HepG2 (cell line): Measurements from ENCODE around the gene MTHFD1L. TPM values are rescaled to one million over a fixed set of nuclear protein-coding genes. Genes with fewer than 3 reads are reported as not detected.

Experiments used
- ATAC-seq: fragments of 200-7000 bp; cut with Tn5 transposase; 3 replicates; pipeline ENCODE4 v1.9.1; 2020; ENCODE audit warnings: mild to moderate bottlenecking, moderate library complexity
- BruUV-seq: library from RNA; stranded (reverse); fragments of 400-500 nt; replicated peaks from 2 replicates; lab custom pipeline; 2021; lab: Mats Ljungman, UMichigan
- CTCF ChIA-PET: fragments of 300-600 bp; formaldehyde crosslinking; extraction: SDS; loops from one replicate; lab custom pipeline; 2021; ENCODE audit warnings: low total read pairs, inconsistent platforms, low intra/inter-chr PET ratio; lab: Yijun Ruan, JAX
- POLR2A ChIA-PET: fragments of 350-600 bp; sonication (Branson Sonifier 250); formaldehyde crosslinking; loops from one replicate; lab custom pipeline; 2020; ENCODE audit warnings: antibody characterized with exemption, inconsistent platforms; lab: Yijun Ruan, JAX
- DNase-seq: peaks from one replicate; pipeline ENCODE4 v3.0.0-alpha.2; 2015; ENCODE audit warnings: low spot score
- FAIRE-seq: peaks from 3 replicates; lab custom pipeline; 2011; peaks lifted over from hg19 to GRCh38; lab: Jason Lieb, UNC
- H2AFZ ChIP-seq: one replicate; pipeline ENCODE4 v1.6.1; 2011; ENCODE audit warnings: low read length, inconsistent platforms
- H3K27ac ChIP-seq: fragments of 300-600 bp; 3 replicates; pipeline ENCODE4 v1.8.0; 2011; ENCODE audit warnings: mixed run types, mild to moderate bottlenecking, mixed read lengths, low read length, inconsistent platforms; ENCODE audit not compliant: insufficient read depth; ENCODE audit errors: extremely low read length
- H3K27me3 ChIP-seq, 2 experiments: fragments of 200-600 bp in 1 of 2; 2 replicates in 1 of 2; 3 replicates in 1 of 2; pipeline versions ENCODE4 v1.6.0 to v1.8.0; 2011; ENCODE audit warnings: low read length in 2 of 2, mild to moderate bottlenecking in 2 of 2, moderate library complexity in 2 of 2, inconsistent platforms in 1 of 2; ENCODE audit not compliant: insufficient read depth in 2 of 2, control insufficient read depth in 1 of 2
- H3K36me3 ChIP-seq, 2 experiments: fragments of 200-600 bp in 1 of 2; replicated peaks in 1 of 2; 2 replicates in 1 of 2; 3 replicates in 1 of 2; pipeline versions ENCODE4 v1.5.1 to v1.8.0; 2011; ENCODE audit warnings: low read length in 2 of 2, inconsistent platforms in 1 of 2; ENCODE audit not compliant: insufficient read depth in 2 of 2, control insufficient read depth in 1 of 2
- H3K4me1 ChIP-seq: 2 replicates; pipeline ENCODE4 v1.5.1; 2012; ENCODE audit warnings: low read length, inconsistent platforms; ENCODE audit not compliant: insufficient read depth
- H3K4me2 ChIP-seq: 2 replicates; pipeline ENCODE4 v1.6.0; 2011; ENCODE audit warnings: low read depth, low read length, inconsistent platforms
- H3K4me3 ChIP-seq, 3 experiments: fragments of 200-600 bp in 1 of 3; sonication (generic), shearing (Covaris generic) in 1 of 3; replicated peaks in 1 of 3; 2 replicates each; pipeline ENCODE4 v1.5.1; 2011 to 2016; ENCODE audit warnings: low read length in 3 of 3, inconsistent platforms in 2 of 3, low read depth in 2 of 3, mild to moderate bottlenecking in 2 of 3, control low read depth in 1 of 3, mixed read lengths in 1 of 3; ENCODE audit not compliant: insufficient read depth in 1 of 3
- H3K79me2 ChIP-seq: one replicate; pipeline ENCODE4 v1.6.1; 2011; ENCODE audit warnings: low read length, inconsistent platforms; ENCODE audit not compliant: insufficient read depth
- H3K9ac ChIP-seq: 2 replicates; pipeline ENCODE4 v1.6.0; 2011; ENCODE audit warnings: mild to moderate bottlenecking, low read depth, low read length, inconsistent platforms; ENCODE audit not compliant: insufficient read depth
- H3K9me3 ChIP-seq: 2 replicates; pipeline ENCODE4 v1.5.1; 2012; ENCODE audit warnings: mild to moderate bottlenecking, low read length
- H4K20me1 ChIP-seq: 2 replicates; pipeline ENCODE4 v1.6.0; 2011; ENCODE audit warnings: inconsistent platforms, mild to moderate bottlenecking, low read length, moderate library complexity; ENCODE audit not compliant: insufficient read depth
- ONECUT2 ChIP-seq: sonication (generic); formaldehyde crosslinking; IDR thresholded peaks from 2 replicates; pipeline ENCODE4 v1.4.0; 2020; ENCODE audit warnings: missing genetic modification reagents
- RBAK ChIP-seq: sonication (generic); formaldehyde crosslinking; IDR thresholded peaks from 2 replicates; pipeline ENCODE4 v1.5.1; 2020; ENCODE audit warnings: mild to moderate bottlenecking, missing genetic modification reagents
- SOX13 ChIP-seq, 3 experiments: fragments of 450-650 bp in 1 of 3; sonication (generic) in 1 of 3; formaldehyde crosslinking in 1 of 3; IDR thresholded peaks in 2 of 3; conservative IDR thresholded peaks in 1 of 3; 2 replicates each; pipeline versions ENCODE4 v1.5.0 to v1.6.1; 2016 to 2020; ENCODE audit warnings: antibody characterized with exemption in 1 of 3, mild to moderate bottlenecking in 1 of 3, missing compliant biosample characterization in 1 of 3, missing genetic modification reagents in 1 of 3, moderate library complexity in 1 of 3
- SP5 ChIP-seq: IDR thresholded peaks from 2 replicates; pipeline ENCODE4 v1.6.1; 2016; ENCODE audit warnings: low read depth, borderline replicate concordance
- WGBS: methylation state at CpG from one replicate; pipeline ENCODE4 v1.1.6; 2017; ENCODE audit warnings: low lambda C conversion rate; 5-methylcytosine and 5-hydroxymethylcytosine counted together
- in situ Hi-C: cut with HindIII; loops from 2 replicates; pipeline ENCODE4 v1.10.0; 2017; ENCODE audit warnings: low pct_unique_long_range_greater_than_20kb; ENCODE audit not compliant: extremely low pct_ligation_motif_present
- intact Hi-C: fragments of 100-400 bp; cut with micrococcal nuclease; formaldehyde crosslinking; loops from one replicate; pipeline ENCODE4 v1.10.0; 2022; ENCODE audit not compliant: unreplicated experiment
- polyA plus RNA-seq, 8 experiments: library from polyadenylated mRNA; depleted of rRNA in 3 of 8; stranded (reverse) in 7 of 8; unstranded in 1 of 8; fragments of >200 nt; fragmentation: Illumina TruSeq in 4 of 8; extraction: Trizol in 4 of 8; gene quantifications; 2 replicates each; pipeline versions ENCODE4 v1.2.1 to v1.2.3, GENCODE V29; 2011 to 2016; ENCODE audit warnings: low read depth in 4 of 8, missing spikeins in 1 of 8, mixed read lengths in 1 of 8; ENCODE audit not compliant: insufficient read depth in 1 of 8
- total RNA-seq, 5 experiments: library from RNA; depleted of rRNA; stranded (reverse); fragments of >200 nt; fragmentation: Illumina TruSeq; extraction: Trizol; gene quantifications; 2 replicates each; pipeline ENCODE4 v1.2.3, GENCODE V29; 2016; ENCODE audit warnings: low read depth in 1 of 5
- TF ChIP-seq, protein P1 (sequence below): IDR thresholded peaks from 2 replicates; pipeline ENCODE4 v1.6.1; 2012; ENCODE audit warnings: low read length, improper control_type of control experiment

MTHFD1L gene
- total and polyA plus RNA-seq, 2 of the 13 experiments (the other 11 are each of a cell fraction or from before 2014, with no cell fraction given) = 24.0 to 39.6 TPM

DNA sequence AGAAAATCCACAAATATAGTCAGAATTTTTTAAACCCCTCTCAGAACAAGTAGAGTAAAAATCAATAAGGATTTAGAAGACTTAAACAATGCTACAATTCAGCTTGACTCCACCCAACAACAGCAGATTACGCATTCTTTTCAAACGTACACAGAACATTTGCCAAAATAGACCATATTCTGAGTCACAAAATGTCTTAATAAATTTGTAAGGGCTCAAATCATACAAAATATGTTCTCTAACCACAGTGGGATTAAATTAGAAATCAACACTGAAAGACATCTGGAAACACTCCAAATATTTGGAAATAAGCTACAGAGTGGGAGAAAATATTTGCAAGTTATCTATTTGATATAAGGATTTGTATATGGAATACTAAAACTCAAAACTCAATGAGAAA lies 210.0 kb downstream of the MTHFD1L start:
- intact Hi-C loops (no loop called here), in situ Hi-C loops (no loop called here)
- TF ChIP-seq SP5 (CRISPR knock-in tag) = 0 out of 2 replicates have a peak, but pooled peaks have one; percentile 19
- peak; percentile 58; the same call in 1 of the 2 replicates for TF ChIP-seq ONECUT2 (CRISPR knock-in tag)
- TF ChIP-seq, protein P1, sequence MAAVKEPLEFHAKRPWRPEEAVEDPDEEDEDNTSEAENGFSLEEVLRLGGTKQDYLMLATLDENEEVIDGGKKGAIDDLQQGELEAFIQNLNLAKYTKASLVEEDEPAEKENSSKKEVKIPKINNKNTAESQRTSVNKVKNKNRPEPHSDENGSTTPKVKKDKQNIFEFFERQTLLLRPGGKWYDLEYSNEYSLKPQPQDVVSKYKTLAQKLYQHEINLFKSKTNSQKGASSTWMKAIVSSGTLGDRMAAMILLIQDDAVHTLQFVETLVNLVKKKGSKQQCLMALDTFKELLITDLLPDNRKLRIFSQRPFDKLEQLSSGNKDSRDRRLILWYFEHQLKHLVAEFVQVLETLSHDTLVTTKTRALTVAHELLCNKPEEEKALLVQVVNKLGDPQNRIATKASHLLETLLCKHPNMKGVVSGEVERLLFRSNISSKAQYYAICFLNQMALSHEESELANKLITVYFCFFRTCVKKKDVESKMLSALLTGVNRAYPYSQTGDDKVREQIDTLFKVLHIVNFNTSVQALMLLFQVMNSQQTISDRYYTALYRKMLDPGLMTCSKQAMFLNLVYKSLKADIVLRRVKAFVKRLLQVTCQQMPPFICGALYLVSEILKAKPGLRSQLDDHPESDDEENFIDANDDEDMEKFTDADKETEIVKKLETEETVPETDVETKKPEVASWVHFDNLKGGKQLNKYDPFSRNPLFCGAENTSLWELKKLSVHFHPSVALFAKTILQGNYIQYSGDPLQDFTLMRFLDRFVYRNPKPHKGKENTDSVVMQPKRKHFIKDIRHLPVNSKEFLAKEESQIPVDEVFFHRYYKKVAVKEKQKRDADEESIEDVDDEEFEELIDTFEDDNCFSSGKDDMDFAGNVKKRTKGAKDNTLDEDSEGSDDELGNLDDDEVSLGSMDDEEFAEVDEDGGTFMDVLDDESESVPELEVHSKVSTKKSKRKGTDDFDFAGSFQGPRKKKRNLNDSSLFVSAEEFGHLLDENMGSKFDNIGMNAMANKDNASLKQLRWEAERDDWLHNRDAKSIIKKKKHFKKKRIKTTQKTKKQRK = no peak
- no peak for TF ChIP-seq RBAK
- TF ChIP-seq SOX13 (IDR thresholded peaks at IDR 0.05) = no peak
- peak in 1 of 2 experiments; percentile 42; a peak in 1 of 4 replicates for TF ChIP-seq SOX13 (CRISPR knock-in tag; conservative IDR thresholded peaks at IDR 0.05 in 1 of 2, IDR thresholded peaks at IDR 0.05 in 1 of 2)
- BruUV-seq = no TSS peak
- no peak overlapping the region for H3K4me2 ChIP-seq
- H2AFZ ChIP-seq = no peak overlapping the region
- DNase-seq (no peak), ATAC-seq (no peak), FAIRE-seq (peak; percentile 28)
- no peak overlapping the region for H3K4me3 ChIP-seq
- no peaks in the 10 kb centered on the region for H3K79me2 ChIP-seq
- ChIA-PET POLR2A (no interaction called here), CTCF (no interaction called here)
- H4K20me1 ChIP-seq = no peaks in the 10 kb centered on the region
- WGBS = 92% methylated on average over 2 of the region's 2 CpGs
- H3K9ac ChIP-seq = no peak overlapping the region
- H3K27ac ChIP-seq = no peak overlapping the region
- H3K4me1 ChIP-seq = peaks cover 18% of the 10 kb centered on the region
- peaks cover 4 to 13% of the 10 kb centered on the region in 2 experiments; a peak in 4 of 5 replicates for H3K36me3 ChIP-seq
- no peaks in the 10 kb centered on the region for H3K9me3 ChIP-seq
- H3K27me3 ChIP-seq = no peaks in the 10 kb centered on the region
